ENCODE data around the gene NUDT22. TPM values are rescaled to one million over a fixed set of nuclear protein-coding genes. Genes with fewer than 3 reads are reported as not detected.

Gene NUDT22
- polyA plus RNA-seq, 1 donor (not counting 4 experiments of a cell fraction or from before 2014, with no cell fraction given), result 31.1 TPM

DNA sequence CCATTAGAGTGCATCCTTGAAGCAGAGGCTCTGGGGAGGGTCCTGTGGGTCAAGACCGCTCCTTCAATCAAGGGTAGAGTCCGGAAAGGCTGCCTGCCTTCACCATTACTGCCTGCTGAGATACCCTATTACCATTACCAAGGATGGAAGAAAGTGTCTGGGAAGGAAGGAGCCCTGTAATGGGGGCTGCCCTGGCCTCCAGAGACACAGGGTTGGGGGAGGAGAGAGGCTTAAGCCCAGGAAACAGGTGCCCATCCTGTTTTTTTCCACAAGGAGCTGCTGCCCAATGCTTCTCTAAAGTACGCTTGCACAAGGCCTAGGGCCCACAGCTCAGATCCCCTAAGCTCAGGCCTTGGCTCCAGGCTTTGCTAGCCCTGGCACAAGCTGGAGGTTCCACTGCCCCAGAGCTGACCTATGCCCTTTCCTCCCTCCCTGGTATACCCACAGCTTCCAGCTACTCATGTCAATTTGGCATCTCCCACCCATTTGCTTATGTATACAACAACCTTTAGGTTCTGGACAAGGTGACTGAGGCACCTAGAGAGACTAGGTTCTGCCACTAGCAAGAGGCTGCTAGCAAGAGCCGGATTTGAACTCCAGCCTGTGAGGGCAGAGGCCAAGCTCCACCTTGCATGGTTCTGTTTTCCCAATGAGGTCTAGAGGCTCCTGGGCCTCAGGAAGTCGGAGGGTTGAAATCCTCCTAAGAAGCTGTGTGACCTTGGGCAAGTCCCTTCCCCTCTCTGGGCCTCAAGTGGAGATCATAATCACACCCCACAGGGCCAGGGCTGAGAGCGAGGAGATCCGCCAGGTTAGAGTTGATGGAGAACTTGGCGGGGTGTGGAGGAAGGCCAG, 23.7 kb downstream of the NUDT22 start:
- TF ChIP-seq EZH2 (IDR thresholded peaks at IDR 0.05; ENCODE audit: low read length) (no peak), CTCF (optimal IDR thresholded peaks at IDR 0.05 in 1 of 3, IDR thresholded peaks at IDR 0.05 in 1 of 3, conservative IDR thresholded peaks at IDR 0.05 in 1 of 3; ENCODE audit: extremely low read depth in 1 of 3, insufficient read depth in 2 of 3, low read length in 3 of 3) (no peak)
- Histone ChIP-seq H3K27ac (ENCODE audit: control insufficient read depth, insufficient read depth, low read length) (no peak overlapping the region), H3K79me2 (ENCODE audit: control insufficient read depth, insufficient read depth, low read length) (peaks cover 47% of the 10 kb centered on the region), H3K9ac (ENCODE audit: control insufficient read depth, extremely low read depth, insufficient read depth, low read length) (no peak overlapping the region), H3K4me3 (ENCODE audit: control insufficient read depth in 2 of 3, extremely low read depth in 1 of 3, insufficient read depth in 2 of 3, low read depth in 1 of 3, low read length in 3 of 3) (no peak overlapping the region), H3K9me3 (ENCODE audit: control insufficient read depth, low read depth, low read length) (no peaks in the 10 kb centered on the region), H3K27me3 (ENCODE audit: control insufficient read depth, extremely low read depth, insufficient read depth, low read length) (no peaks in the 10 kb centered on the region), H3K4me1 (ENCODE audit: control insufficient read depth, extremely low read depth, insufficient read depth, low read length) (peaks cover 26% of the 10 kb centered on the region), H3K4me2 (ENCODE audit: control insufficient read depth, extremely low read depth, insufficient read depth, low read depth, low read length) (no peak overlapping the region), H4K20me1 (ENCODE audit: control insufficient read depth, extremely low read depth, insufficient read depth, low read length) (peaks cover 8% of the 10 kb centered on the region), H2AFZ (ENCODE audit: control insufficient read depth, low read length) (no peak overlapping the region), H3K9me1 (ENCODE audit: control insufficient read depth, extremely low read depth, insufficient read depth, low read length) (no peaks in the 10 kb centered on the region), H3K36me3 (ENCODE audit: control insufficient read depth in 2 of 2, extremely low read depth in 1 of 2, insufficient read depth in 2 of 2, low read length in 2 of 2) (peaks cover 5 to 11% of the 10 kb centered on the region in 2 experiments)
- DNase-seq (ENCODE audit: low read depth, low spot score), result no peak
- no peak for FAIRE-seq
- dilution Hi-C loops (cut with MboI; ENCODE audit: extremely low pct_ligation_motif_present, low sequenced_read_pairs), result no loop called here

GRCh38 chr11:64250415-64251015, 24.4 kb downstream of the NUDT22 start:
- Histone ChIP-seq H3K79me2 (ENCODE audit: control insufficient read depth, insufficient read depth, low read length) (peaks cover 42% of the 10 kb centered on the region), H3K4me3 (ENCODE audit: control insufficient read depth in 2 of 3, extremely low read depth in 1 of 3, insufficient read depth in 2 of 3, low read depth in 1 of 3, low read length in 3 of 3) (peak overlapping the region; percentile 71 to 77 (median 76)), H3K36me3 (ENCODE audit: control insufficient read depth in 2 of 2, extremely low read depth in 1 of 2, insufficient read depth in 2 of 2, low read length in 2 of 2) (peaks cover 9 to 18% of the 10 kb centered on the region in 2 experiments), H3K9me3 (ENCODE audit: control insufficient read depth, low read depth, low read length) (no peaks in the 10 kb centered on the region), H4K20me1 (ENCODE audit: control insufficient read depth, extremely low read depth, insufficient read depth, low read length) (peaks cover 8% of the 10 kb centered on the region), H3K9me1 (ENCODE audit: control insufficient read depth, extremely low read depth, insufficient read depth, low read length) (no peaks in the 10 kb centered on the region), H3K4me1 (ENCODE audit: control insufficient read depth, extremely low read depth, insufficient read depth, low read length) (peaks cover 21% of the 10 kb centered on the region), H3K27me3 (ENCODE audit: control insufficient read depth, extremely low read depth, insufficient read depth, low read length) (no peaks in the 10 kb centered on the region), H3K4me2 (ENCODE audit: control insufficient read depth, extremely low read depth, insufficient read depth, low read depth, low read length) (peak overlapping the region; percentile 85), H2AFZ (ENCODE audit: control insufficient read depth, low read length) (no peak overlapping the region), H3K9ac (ENCODE audit: control insufficient read depth, extremely low read depth, insufficient read depth, low read length) (peak overlapping the region; percentile 63), H3K27ac (ENCODE audit: control insufficient read depth, insufficient read depth, low read length) (no peak overlapping the region)
- dilution Hi-C loops (cut with MboI; ENCODE audit: extremely low pct_ligation_motif_present, low sequenced_read_pairs), result no loop called here
- DNase-seq (ENCODE audit: low read depth, low spot score), result no peak
- TF ChIP-seq EZH2 (IDR thresholded peaks at IDR 0.05; ENCODE audit: low read length), result no peak
- TF ChIP-seq CTCF (optimal IDR thresholded peaks at IDR 0.05 in 1 of 3, IDR thresholded peaks at IDR 0.05 in 1 of 3, conservative IDR thresholded peaks at IDR 0.05 in 1 of 3; ENCODE audit: extremely low read depth in 1 of 3, insufficient read depth in 2 of 3, low read length in 3 of 3), result no peak
- FAIRE-seq, result no peak
